A673 (cell line): Measurements from ENCODE around the gene KIAA1549.

Experiments
- EZH2 ChIP-seq: fragments of 200-600 bp; sonication (generic); IDR thresholded peaks from 2 replicates; pipeline ENCODE4 v1.6.1; 2017; ENCODE audit warnings: borderline replicate concordance, low read depth, mild to moderate bottlenecking, mixed read lengths, antibody characterized with exemption, low read length; ENCODE audit not compliant: poor library complexity, severe bottlenecking
- TF ChIP-seq, protein P1 (sequence below): fragments of 300-800, 200-600 bp; sonication (generic); conservative IDR thresholded peaks from 2 replicates; pipeline ENCODE4 v1.5.1; 2017; ENCODE audit warnings: low read depth, mild to moderate bottlenecking, antibody characterized with exemption, low read length, moderate library complexity, mixed read lengths

DNA sequence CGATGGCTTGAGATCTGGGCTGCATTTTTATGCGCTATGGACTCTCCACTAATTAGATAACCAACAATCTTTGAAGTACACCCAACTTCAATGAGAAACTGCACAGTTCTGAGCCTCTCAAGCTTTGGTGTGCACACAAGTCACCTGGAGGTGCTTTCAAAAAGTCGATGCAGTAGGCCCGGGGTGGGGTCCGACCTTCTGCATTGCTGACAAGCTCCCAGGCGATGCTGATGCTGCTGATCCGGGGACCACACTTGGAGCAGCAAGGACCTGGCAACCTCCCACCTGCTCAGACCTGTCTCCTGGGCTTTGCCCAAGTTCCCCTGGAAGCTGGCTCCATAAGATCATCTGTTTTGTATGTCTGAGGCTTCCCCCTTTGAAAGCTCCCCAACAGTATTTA lies 10.7 kb downstream of the KIAA1549 start:
- TF ChIP-seq, protein P1, sequence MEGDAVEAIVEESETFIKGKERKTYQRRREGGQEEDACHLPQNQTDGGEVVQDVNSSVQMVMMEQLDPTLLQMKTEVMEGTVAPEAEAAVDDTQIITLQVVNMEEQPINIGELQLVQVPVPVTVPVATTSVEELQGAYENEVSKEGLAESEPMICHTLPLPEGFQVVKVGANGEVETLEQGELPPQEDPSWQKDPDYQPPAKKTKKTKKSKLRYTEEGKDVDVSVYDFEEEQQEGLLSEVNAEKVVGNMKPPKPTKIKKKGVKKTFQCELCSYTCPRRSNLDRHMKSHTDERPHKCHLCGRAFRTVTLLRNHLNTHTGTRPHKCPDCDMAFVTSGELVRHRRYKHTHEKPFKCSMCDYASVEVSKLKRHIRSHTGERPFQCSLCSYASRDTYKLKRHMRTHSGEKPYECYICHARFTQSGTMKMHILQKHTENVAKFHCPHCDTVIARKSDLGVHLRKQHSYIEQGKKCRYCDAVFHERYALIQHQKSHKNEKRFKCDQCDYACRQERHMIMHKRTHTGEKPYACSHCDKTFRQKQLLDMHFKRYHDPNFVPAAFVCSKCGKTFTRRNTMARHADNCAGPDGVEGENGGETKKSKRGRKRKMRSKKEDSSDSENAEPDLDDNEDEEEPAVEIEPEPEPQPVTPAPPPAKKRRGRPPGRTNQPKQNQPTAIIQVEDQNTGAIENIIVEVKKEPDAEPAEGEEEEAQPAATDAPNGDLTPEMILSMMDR: no peak
- TF ChIP-seq EZH2: no peak
